ENCODE measurements around the gene GPR176.

Gene GPR176

DNA sequence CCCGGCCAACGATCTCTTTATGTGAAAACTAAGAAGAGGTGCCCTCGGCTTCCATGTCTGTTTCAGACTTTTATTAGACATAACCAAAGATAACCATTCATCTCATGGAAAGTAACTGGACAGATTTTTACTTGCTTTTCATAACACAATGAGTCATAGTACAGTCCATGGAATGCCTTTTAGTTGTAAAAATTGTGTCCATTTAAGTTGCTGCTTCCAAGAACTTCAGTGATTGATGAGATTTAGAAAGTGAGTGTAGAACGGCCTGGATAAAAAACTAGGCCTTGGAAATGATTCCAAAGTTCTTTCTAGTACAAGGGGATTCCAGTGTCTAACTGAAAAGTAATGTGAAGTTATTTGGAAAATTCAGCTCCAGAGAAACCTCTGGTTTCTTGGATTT is 24.7 kb upstream of the GPR176 start:
- peak; percentile 94 for DNase-seq (ENCODE audit: low read depth)
- no peak for TF ChIP-seq CTCF (conservative IDR thresholded peaks at IDR 0.05; ENCODE audit: low read length)
- no peak overlapping the region for H3K4me3 ChIP-seq (ENCODE audit: low read length)

DNA sequence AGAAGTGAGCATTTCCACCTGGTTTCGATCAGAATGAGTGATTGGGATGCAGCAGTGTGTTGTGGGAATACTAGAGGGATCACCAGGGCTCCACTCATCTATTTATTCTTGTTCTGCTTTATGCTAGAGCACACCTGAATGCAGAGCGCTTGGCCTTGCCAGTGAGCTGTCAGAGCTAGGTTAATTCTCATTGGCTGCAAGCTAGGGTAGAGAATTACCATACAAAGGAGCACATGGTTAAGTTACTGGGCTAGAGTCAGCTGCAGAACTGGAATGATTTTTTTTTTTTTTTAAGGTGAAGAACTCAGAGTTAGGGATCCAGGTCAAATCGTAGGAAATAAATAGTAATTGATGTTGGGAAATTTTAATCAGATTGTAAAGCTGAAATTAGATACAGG is 22.7 kb upstream of the GPR176 start:
- no peak for DNase-seq (ENCODE audit: low read depth)
- no peak for TF ChIP-seq CTCF (conservative IDR thresholded peaks at IDR 0.05; ENCODE audit: low read length)
- H3K4me3 ChIP-seq (ENCODE audit: low read length) = no peak overlapping the region

GRCh38 chr15:39942101-39942752 is 22.2 kb upstream of the GPR176 start:
- no peak for TF ChIP-seq CTCF (conservative IDR thresholded peaks at IDR 0.05; ENCODE audit: low read length)
- H3K4me3 ChIP-seq (ENCODE audit: low read length) = no peak overlapping the region
- peak; percentile 60 for DNase-seq (ENCODE audit: low read depth)

DNA sequence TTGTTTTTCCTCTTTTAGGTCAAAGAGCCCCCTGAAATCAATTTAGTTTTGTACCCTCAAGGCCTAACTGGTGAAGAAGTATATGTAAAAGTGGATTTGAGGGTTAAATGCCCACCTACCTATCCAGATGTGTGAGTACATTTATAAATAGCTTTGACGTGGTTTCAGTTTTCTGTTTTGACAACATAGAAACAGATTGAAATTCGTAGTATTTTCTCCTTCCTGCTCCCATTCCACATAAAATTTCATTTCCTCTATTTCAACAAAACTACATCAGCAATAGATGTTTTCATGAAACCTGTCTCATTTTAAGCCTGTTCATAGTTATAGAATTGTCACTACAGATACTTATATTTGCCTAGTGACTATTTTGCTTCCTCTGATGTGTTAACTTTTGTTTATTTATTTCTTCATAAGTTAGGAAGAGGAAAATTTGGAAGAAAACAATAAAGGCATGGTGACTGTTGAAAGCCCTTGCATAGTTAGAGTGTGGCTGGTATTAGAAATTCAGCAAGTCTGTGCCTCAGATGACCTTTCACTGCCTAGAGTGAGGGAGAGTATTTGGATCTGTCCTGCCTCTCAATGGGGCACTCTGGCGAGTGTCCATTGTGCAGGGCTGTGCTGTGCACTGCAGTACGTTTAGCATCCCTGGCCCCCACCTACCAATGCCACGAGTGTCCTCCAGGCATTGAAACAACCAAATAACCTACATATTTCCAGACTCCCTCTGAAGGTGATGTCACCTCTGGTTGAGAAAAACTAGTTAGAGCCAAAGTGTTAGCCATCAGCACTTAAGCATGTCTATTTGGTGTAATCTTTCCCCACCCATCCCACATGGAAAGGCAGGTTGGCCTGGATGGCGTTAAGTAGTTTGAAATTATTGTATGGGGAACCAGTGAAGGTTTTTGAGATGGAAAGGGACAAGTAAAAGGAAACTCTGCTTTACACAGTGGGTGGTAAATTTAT is 19.7 kb upstream of the GPR176 start:
- DNase-seq (ENCODE audit: low read depth) = peak; percentile 23
- H3K4me3 ChIP-seq (ENCODE audit: low read length) = no peak overlapping the region
- no peak for TF ChIP-seq CTCF (conservative IDR thresholded peaks at IDR 0.05; ENCODE audit: low read length)

- TF ChIP-seq CTCF (conservative IDR thresholded peaks at IDR 0.05; ENCODE audit: low read length) = no peak
- no peak for DNase-seq (ENCODE audit: low read depth)
- no peak overlapping the region for H3K4me3 ChIP-seq (ENCODE audit: low read length)
These were observed 17.6 kb upstream of the GPR176 start for GRCh38 chr15:39937696-39938095.

GRCh38 chr15:39936681-39937080 is 16.6 kb upstream of the GPR176 start:
- H3K4me3 ChIP-seq (ENCODE audit: low read length) = no peak overlapping the region
- no peak for DNase-seq (ENCODE audit: low read depth)
- no peak for TF ChIP-seq CTCF (conservative IDR thresholded peaks at IDR 0.05; ENCODE audit: low read length)

- H3K4me3 ChIP-seq (ENCODE audit: low read length) = no peak overlapping the region
- TF ChIP-seq CTCF (conservative IDR thresholded peaks at IDR 0.05; ENCODE audit: low read length) = no peak
- peak; percentile 55 for DNase-seq (ENCODE audit: low read depth)
These were observed 16.1 kb upstream of the GPR176 start for GRCh38 chr15:39936187-39936586.
